GM15510 (cell line): Measurements from ENCODE around the gene CATSPER1.

ENCODE experiments used
- POLR2A ChIP-seq: IDR thresholded peaks from 3 replicates; pipeline ENCODE4 v1.6.1; 2011; ENCODE audit warnings: borderline replicate concordance; ENCODE audit not compliant: insufficient read length; ENCODE audit errors: extremely low read depth

Gene CATSPER1

GRCh38 chr11:66044757-66045156 lies 18.5 kb upstream of the CATSPER1 start:
- no peak for TF ChIP-seq POLR2A

GRCh38 chr11:66042996-66043906 lies 17.0 kb upstream of the CATSPER1 start:
- no peak for TF ChIP-seq POLR2A

- no peak for TF ChIP-seq POLR2A
These were observed 16.1 kb upstream of the CATSPER1 start for GRCh38 chr11:66042227-66042995.

DNA sequence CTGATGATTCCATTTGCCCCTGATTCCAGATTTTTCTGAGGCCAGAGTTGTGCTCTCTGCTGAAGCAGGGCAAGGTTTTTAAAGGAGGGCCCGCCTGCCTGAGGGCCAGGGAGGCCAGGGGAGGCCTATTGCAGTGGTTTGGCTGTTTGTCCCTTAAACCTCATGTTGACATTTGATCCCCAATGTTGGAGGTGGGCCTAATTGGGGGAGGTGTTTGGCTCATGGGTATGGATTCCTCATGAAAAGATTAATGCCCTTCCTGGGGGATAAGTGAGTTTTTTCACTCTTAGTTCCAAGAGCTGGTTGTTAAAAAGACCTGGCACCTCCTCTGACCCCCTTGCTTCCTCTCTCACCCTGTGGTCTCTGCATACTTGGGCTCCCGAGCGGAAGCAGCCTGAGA lies 13.5 kb upstream of the CATSPER1 start:
- TF ChIP-seq POLR2A, result no peak

DNA sequence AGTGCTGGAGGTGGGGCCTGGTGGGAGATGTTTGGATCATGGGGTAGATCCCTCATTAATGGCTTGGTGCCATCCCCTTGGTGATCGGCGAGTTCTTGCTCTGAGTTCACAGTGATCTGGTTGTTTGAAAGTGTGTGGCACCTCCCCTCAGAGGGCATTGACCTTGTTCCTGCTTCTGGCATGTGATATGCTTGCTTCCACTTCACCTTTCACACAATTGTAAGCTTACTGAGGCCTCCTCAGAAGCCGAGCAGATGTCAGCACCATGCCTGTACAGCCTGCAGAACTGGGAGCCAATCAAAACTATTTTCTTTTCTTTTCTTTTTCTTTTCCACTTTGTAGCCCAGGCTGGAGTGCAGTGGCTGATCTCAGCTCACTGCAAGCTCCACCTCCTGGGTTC lies 11.0 kb upstream of the CATSPER1 start:
- TF ChIP-seq POLR2A, result no peak

DNA sequence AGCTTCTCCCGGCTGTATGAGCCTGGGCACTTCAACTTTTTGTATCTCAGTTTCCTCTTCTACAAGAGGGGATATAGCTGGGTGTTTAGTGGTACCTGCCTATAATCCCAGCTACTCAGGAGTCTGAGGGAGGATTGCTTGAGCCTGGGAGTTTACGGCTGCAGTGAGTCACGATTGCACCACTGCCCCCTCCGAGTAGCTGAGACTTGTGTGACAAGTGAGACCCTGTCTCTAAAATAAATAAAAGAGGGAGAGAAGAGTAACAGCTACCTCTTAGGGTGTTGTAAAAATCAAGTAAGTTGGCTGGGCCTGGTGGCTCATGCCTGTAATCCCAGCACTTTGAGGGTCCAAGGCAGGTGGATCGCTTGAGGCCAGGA lies 10.0 kb upstream of the CATSPER1 start:
- TF ChIP-seq POLR2A, result no peak

- TF ChIP-seq POLR2A, result no peak
These were observed 9.5 kb upstream of the CATSPER1 start for GRCh38 chr11:66035653-66036333.

- TF ChIP-seq POLR2A, result no peak
These were observed 6.9 kb upstream of the CATSPER1 start for GRCh38 chr11:66032957-66033735.

DNA sequence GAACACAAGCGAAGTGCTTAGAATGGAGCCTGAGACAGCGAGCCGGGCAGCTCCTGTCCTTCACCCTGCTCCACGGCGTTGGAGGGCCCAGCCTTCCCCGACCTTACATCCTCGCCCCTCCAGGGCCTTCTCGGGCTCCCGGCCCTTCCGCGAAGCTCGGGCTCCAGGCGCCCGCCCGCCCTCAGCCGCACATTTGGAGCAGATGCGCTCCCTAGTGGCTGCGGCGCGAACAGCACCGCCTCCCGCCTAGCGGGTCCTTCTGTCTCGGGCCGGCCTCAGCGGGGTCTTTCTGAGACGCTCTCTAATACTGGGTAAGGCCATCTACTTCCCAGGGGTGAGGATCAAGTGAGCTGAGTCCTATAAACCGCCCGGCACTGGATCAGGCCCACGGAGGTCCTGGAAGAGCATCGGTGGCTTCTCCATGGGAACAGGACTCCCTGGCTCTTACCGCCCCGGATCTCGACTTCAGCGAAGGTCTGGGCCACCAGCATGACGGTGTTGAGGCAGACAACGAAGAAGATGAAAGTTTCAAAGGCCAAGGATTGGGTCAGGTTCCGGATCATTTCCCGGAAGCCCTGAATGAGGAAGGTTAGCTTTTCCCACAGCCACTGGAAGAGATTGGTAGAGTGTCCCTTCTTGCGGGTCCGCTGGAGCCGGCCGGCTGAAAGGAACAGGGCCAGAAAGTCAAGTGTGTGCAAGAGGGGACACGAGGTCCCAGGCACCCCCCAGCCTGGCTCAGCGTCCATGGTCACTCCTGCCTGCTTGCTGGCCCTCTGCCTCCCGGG lies 3.7 kb downstream of the CATSPER1 start:
- no peak for TF ChIP-seq POLR2A

- no peak for TF ChIP-seq POLR2A
These were observed 5.5 kb downstream of the CATSPER1 start for GRCh38 chr11:66020618-66021357.

GRCh38 chr11:66020212-66020611 lies 6.1 kb downstream of the CATSPER1 start:
- no peak for TF ChIP-seq POLR2A

DNA sequence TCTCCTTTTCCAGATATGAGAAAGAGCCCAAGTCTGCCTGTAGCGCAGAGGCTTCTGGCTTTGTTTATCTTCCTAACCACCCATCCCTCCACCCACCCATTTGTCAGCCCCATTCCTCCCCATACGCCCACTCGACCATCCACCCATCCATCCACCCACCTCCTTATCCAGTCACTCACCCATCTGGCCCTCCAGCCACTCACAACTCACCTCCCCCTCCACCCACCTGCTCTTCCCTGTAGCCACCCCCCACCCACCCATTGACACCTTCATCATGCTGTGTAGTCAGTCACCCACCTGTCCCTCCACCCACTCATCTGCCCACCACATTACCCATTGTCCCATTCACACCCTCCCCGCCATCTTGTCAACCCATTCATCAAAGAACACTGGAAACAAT lies 9.0 kb downstream of the CATSPER1 start:
- no peak for TF ChIP-seq POLR2A

DNA sequence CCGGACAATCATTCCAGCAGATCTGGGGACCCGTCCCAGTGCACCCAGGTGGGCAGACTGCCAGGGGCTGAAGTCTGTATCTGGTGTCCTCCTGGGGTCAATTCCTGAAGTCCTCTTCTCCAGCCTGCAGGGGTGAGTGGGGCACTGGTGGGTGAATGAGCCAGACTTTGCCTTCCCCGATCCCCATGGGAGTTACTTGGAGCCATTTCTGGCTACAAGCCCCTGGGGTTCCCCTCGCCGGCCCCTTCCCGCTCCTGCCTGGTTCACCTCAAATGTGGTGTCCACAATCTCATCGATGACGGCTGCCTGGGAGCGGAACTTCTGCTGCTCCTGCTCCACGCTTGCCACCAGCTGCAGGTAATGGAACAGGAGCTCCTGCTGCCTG lies 9.5 kb downstream of the CATSPER1 start:
- TF ChIP-seq POLR2A, result no peak
